ENCODE data around the gene SPRR1B. TPM values are rescaled to one million over a fixed set of nuclear protein-coding genes. Genes with fewer than 3 reads are reported as not detected.

Gene SPRR1B
- polyA plus RNA-seq, 3 donors from 2014 or later: not detected

DNA sequence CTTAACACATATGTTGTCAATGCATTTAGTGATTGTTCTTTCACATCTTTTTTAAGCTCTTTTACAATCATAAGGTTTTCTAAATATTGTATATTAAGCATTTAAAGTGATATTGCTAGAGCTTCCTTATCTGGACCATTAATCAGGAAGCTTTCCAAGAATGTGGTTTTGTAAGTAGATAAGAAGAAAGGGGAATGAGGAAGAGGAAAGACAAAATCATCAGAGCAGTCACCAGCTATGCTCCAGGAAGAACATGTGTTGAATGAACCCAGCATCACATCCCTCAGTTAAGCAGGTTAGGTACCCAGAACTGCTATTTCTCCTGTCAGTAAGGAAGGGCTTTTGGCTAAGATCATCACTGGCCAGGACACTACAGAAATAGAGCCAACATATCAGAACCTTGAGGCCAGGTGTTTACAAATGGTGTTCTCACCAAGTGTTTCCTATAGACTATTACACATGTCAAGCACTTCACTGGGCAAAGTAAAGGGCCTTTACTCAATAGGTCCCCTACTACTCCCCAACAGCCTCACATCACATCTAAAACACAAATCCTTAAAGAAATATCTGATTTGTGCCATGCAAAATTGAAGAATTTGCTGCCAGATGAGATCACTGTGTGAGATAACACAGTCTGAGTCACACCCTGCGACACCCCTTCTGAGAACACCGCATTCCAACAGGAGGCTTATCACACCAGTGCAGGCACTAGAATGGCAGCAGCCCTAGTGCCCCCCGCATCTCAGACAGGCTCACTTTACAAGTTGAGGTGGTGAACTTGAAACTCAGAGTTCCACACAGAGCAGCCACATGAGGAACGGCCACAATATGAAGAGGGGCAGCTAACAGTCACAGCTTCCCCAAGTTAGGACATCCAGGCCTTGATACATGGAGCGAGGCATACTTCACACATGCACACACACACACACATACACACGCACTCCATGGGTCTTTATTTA lies 28.1 kb downstream of the SPRR1B start:
- H3K9me3 Mint-ChIP-seq: peaks cover 0 to 4% (median 0%) of the 10 kb centered on the region in 6 donors
- no peak for DNase-seq
- no peaks in the 10 kb centered on the region for H3K36me3 Mint-ChIP-seq
- H3K4me1 Mint-ChIP-seq: no peaks in the 10 kb centered on the region
- no peak overlapping the region for H3K4me3 Mint-ChIP-seq
- no peak overlapping the region for H3K27ac Mint-ChIP-seq
- H3K27me3 Mint-ChIP-seq (ENCODE audit: low read depth in 3 of 3): peaks cover 3 to 10% (median 4%) of the 10 kb centered on the region in 3 donors

GRCh38 chr1:153070243-153070642 lies 39.2 kb downstream of the SPRR1B start:
- no peak overlapping the region for H3K27ac Mint-ChIP-seq
- no peaks in the 10 kb centered on the region for H3K36me3 Mint-ChIP-seq
- no peak for DNase-seq
- no peak overlapping the region for H3K4me3 Mint-ChIP-seq
- H3K4me1 Mint-ChIP-seq: no peaks in the 10 kb centered on the region
- H3K9me3 Mint-ChIP-seq: peaks cover 0 to 2% (median 0%) of the 10 kb centered on the region in 6 donors
- H3K27me3 Mint-ChIP-seq (ENCODE audit: low read depth in 3 of 3): peaks cover 0 to 8% (median 6%) of the 10 kb centered on the region in 3 donors

GRCh38 chr1:153071511-153071910 lies 40.5 kb downstream of the SPRR1B start, which contains the start of gene SPRR2B:
SPRR2B (minus strand) TSS chr1:153071611; CDS start chr1:153070839, 772 bp downstream.
- no peak within 1 kb of the TSS for H3K4me3 Mint-ChIP-seq
- H3K27ac Mint-ChIP-seq: no peak within 1 kb of the TSS
- H3K36me3 Mint-ChIP-seq: no peaks in the 10 kb centered on the region
- peaks cover 0 to 6% (median 3%) of the 10 kb centered on the region in 3 donors for H3K27me3 Mint-ChIP-seq (ENCODE audit: low read depth in 3 of 3)
- no peak for DNase-seq
- no peaks in the 10 kb centered on the region for H3K9me3 Mint-ChIP-seq
- no peaks in the 10 kb centered on the region for H3K4me1 Mint-ChIP-seq

GRCh38 chr1:153072806-153073726 lies 42.1 kb downstream of the SPRR1B start:
- Mint-ChIP-seq H3K4me3 (no peak overlapping the region), H3K27me3 (ENCODE audit: low read depth in 3 of 3) (peaks cover 0 to 4% (median 2%) of the 10 kb centered on the region in 3 donors), H3K9me3 (peaks cover 0 to 4% (median 1%) of the 10 kb centered on the region in 6 donors), H3K27ac (no peak overlapping the region), H3K4me1 (no peaks in the 10 kb centered on the region), H3K36me3 (peaks cover 0 to 4% (median 0%) of the 10 kb centered on the region in 3 donors)
- DNase-seq: no peak

- no peak overlapping the region for H3K4me3 Mint-ChIP-seq
- peaks cover 0 to 3% (median 0%) of the 10 kb centered on the region in 3 donors for H3K36me3 Mint-ChIP-seq
- H3K27me3 Mint-ChIP-seq (ENCODE audit: low read depth in 3 of 3): peaks cover 0 to 6% (median 0%) of the 10 kb centered on the region in 3 donors
- H3K4me1 Mint-ChIP-seq: no peaks in the 10 kb centered on the region
- H3K9me3 Mint-ChIP-seq: peaks cover 0 to 6% (median 3%) of the 10 kb centered on the region in 6 donors
- H3K27ac Mint-ChIP-seq: no peak overlapping the region
- DNase-seq: no peak
These were observed 50.7 kb downstream of the SPRR1B start for GRCh38 chr1:153081736-153082135.

Other genes starting within 250 kb of the SPRR1B start
- gene LCE1E, start 244.9 kb upstream of the SPRR1B start, polyA plus RNA-seq: not detected
- gene LCE1D, start 234.5 kb upstream of the SPRR1B start, polyA plus RNA-seq: not detected
- gene LCE1C, start 224.6 kb upstream of the SPRR1B start, polyA plus RNA-seq: not detected
- gene LCE1B, start 219.2 kb upstream of the SPRR1B start, polyA plus RNA-seq: not detected
- not detected for gene LCE1A, start 203.7 kb upstream of the SPRR1B start, polyA plus RNA-seq
- gene LCE6A, start 188.3 kb upstream of the SPRR1B start, polyA plus RNA-seq: not detected
- gene LCE7A, start 171.2 kb upstream of the SPRR1B start, polyA plus RNA-seq: not detected
- not detected for gene SMCP, start 152.9 kb upstream of the SPRR1B start, polyA plus RNA-seq
- not detected for gene IVL, start 122.7 kb upstream of the SPRR1B start, polyA plus RNA-seq
- not detected for gene SPRR5, start 84.0 kb upstream of the SPRR1B start, polyA plus RNA-seq
- gene SPRR4, start 60.6 kb upstream of the SPRR1B start, polyA plus RNA-seq: not detected
- not detected for gene SPRR1A, start 47.1 kb upstream of the SPRR1B start, polyA plus RNA-seq
- gene SPRR3, start 29.5 kb upstream of the SPRR1B start, polyA plus RNA-seq: not detected
- gene SPRR2D, start 9.9 kb downstream of the SPRR1B start, polyA plus RNA-seq: not detected
- not detected for gene SPRR2A, start 26.3 kb downstream of the SPRR1B start, polyA plus RNA-seq
- not detected for gene SPRR2B, start 40.4 kb downstream of the SPRR1B start, polyA plus RNA-seq
- not detected for gene SPRR2E, start 63.3 kb downstream of the SPRR1B start, polyA plus RNA-seq
- gene SPRR2F, start 82.3 kb downstream of the SPRR1B start, polyA plus RNA-seq: not detected
- not detected for gene SPRR2G, start 119.7 kb downstream of the SPRR1B start, polyA plus RNA-seq
- not detected for gene LELP1, start 172.2 kb downstream of the SPRR1B start, polyA plus RNA-seq
- not detected for gene PRR9, start 186.4 kb downstream of the SPRR1B start, polyA plus RNA-seq
- not detected for gene LORICRIN, start 228.5 kb downstream of the SPRR1B start, polyA plus RNA-seq

Data from immature natural killer cell (primary cell).